Panc1 (cell line): ENCODE data around the gene ADD1. TPM values are rescaled to one million over a fixed set of nuclear protein-coding genes. Genes with fewer than 3 reads are reported as not detected.

Experiments used
- ATAC-seq: fragments of 200-7000 bp; cut with Tn5 transposase; 2 replicates; pipeline ENCODE4 v1.9.1; 2020; ENCODE audit warnings: mild to moderate bottlenecking, moderate library complexity
- BruUV-seq: library from RNA; stranded (reverse); fragments of 400-500 nt; replicated peaks from 2 replicates; lab custom pipeline; 2021; lab: Mats Ljungman, UMichigan
- CTCF ChIA-PET: fragments of 300-600 bp; sonication (Branson Sonifier 250); formaldehyde crosslinking; loops from one replicate; lab custom pipeline; 2022; ENCODE audit warnings: antibody characterized with exemption; lab: Charles Lee
- POLR2A ChIA-PET: fragments of 300-600 bp; sonication (Branson Sonifier 250); formaldehyde crosslinking; loops from one replicate; lab custom pipeline; 2022; ENCODE audit warnings: antibody characterized with exemption; lab: Charles Lee
- DNase-seq: peaks from one replicate; pipeline ENCODE4 v3.0.0-alpha.2; 2010; ENCODE audit warnings: low read depth, low spot score
- H3K27ac ChIP-seq: 2 replicates; pipeline ENCODE4 v1.5.1; 2011; ENCODE audit warnings: mild to moderate bottlenecking, low read length, inconsistent platforms
- H3K27me3 ChIP-seq: fragments of 200-500 bp; sonication (Bioruptor generic); 2 replicates; pipeline ENCODE4 v1.6.0; 2014; ENCODE audit warnings: low read length, inconsistent platforms; ENCODE audit not compliant: control insufficient read depth, insufficient read depth
- H3K36me3 ChIP-seq: fragments of 200-500 bp; sonication (Bioruptor generic); 2 replicates; pipeline ENCODE4 v1.5.1; 2014; ENCODE audit warnings: inconsistent platforms, mild to moderate bottlenecking, low read length, moderate library complexity; ENCODE audit not compliant: control insufficient read depth, insufficient read depth
- H3K4me1 ChIP-seq: 2 replicates; pipeline ENCODE4 v1.5.1; 2011; ENCODE audit warnings: inconsistent platforms, mild to moderate bottlenecking, low read length, moderate library complexity; ENCODE audit not compliant: control insufficient read depth, insufficient read depth
- H3K4me3 ChIP-seq, 2 experiments: 2 replicates each; pipeline ENCODE4 v1.5.1; 2011 to 2012; ENCODE audit warnings: low read depth in 2 of 2, low read length in 2 of 2, mild to moderate bottlenecking in 2 of 2, inconsistent platforms in 1 of 2, moderate library complexity in 1 of 2
- H3K9me3 ChIP-seq: fragments of 200-500 bp; sonication (Bioruptor generic); 2 replicates; pipeline ENCODE4 v1.5.1; 2014; ENCODE audit warnings: low read depth, mild to moderate bottlenecking, inconsistent platforms, low read length, moderate library complexity; ENCODE audit not compliant: control insufficient read depth, insufficient read depth
- POLR2AphosphoS5 ChIP-seq: IDR thresholded peaks from 2 replicates; pipeline ENCODE4 v1.6.1; 2012; ENCODE audit warnings: mild to moderate bottlenecking, low read depth, low read length, moderate library complexity
- REST ChIP-seq, 2 experiments: IDR thresholded peaks; 2 replicates each; pipeline ENCODE4 v1.6.1; 2011 to 2012; ENCODE audit warnings: low read depth in 2 of 2, control low read depth in 1 of 2, low read length in 1 of 2, mild to moderate bottlenecking in 1 of 2, moderate library complexity in 1 of 2; ENCODE audit not compliant: insufficient read depth in 1 of 2
- SIN3A ChIP-seq: IDR thresholded peaks from 2 replicates; pipeline ENCODE4 v1.6.1; 2012; ENCODE audit warnings: low read depth, mild to moderate bottlenecking, low read length, moderate library complexity, borderline replicate concordance; ENCODE audit not compliant: insufficient read depth
- TCF7L2 ChIP-seq: IDR thresholded peaks from 2 replicates; pipeline ENCODE4 v1.6.1; 2011; ENCODE audit warnings: mild to moderate bottlenecking, low read depth, low read length, inconsistent platforms
- in situ Hi-C: cut with HindIII; loops from 2 replicates; pipeline ENCODE4 v1.10.0; 2016; ENCODE audit warnings: low sequenced_read_pairs, low pct_unique_long_range_greater_than_20kb
- intact Hi-C: fragments of 100-400 bp; cut with micrococcal nuclease; formaldehyde crosslinking; loops from one replicate; pipeline ENCODE4 v1.10.0; 2022; ENCODE audit not compliant: unreplicated experiment
- total RNA-seq: library from RNA; stranded (reverse); gene quantifications from one replicate; pipeline ENCODE4 v1.2.1, GENCODE V29; 2021; ENCODE audit not compliant: unreplicated experiment
- TF ChIP-seq, protein P1 (sequence below): fragments of 450-650 bp; IDR thresholded peaks from 2 replicates; pipeline ENCODE4 v1.5.1; 2017; ENCODE audit warnings: mild to moderate bottlenecking

ADD1 gene
- total RNA-seq, 1 experiment from 2014 or later, result 158 TPM

GRCh38 chr4:2940267-2941137, 96.9 kb downstream of the ADD1 start:
- TF ChIP-seq TCF7L2 (no peak), REST (IDR thresholded peaks at IDR 0.05; ENCODE audit: insufficient read depth in 1 of 2, low read depth in 2 of 2, low read length in 1 of 2) (no peak)
- intact Hi-C loops (no loop called here), in situ Hi-C loops (no loop called here)
- Histone ChIP-seq H3K36me3 (peaks cover 6% of the 10 kb centered on the region), H3K4me1 (peaks cover 22% of the 10 kb centered on the region), H3K4me3 (no peak overlapping the region), H3K9me3 (no peaks in the 10 kb centered on the region), H3K27ac (no peak overlapping the region), H3K27me3 (no peaks in the 10 kb centered on the region)
- BruUV-seq, result no TSS peak
- ATAC-seq (no peak), DNase-seq (no peak)
- POLR2A ChIA-PET, result no interaction called here
- CTCF ChIA-PET, result no interaction called here

- DNase-seq (no peak), ATAC-seq (no peak)
- ChIA-PET CTCF (no interaction called here), POLR2A (no interaction called here)
- no TSS peak for BruUV-seq
- Histone ChIP-seq H3K27ac (no peak overlapping the region), H3K4me1 (peaks cover 16% of the 10 kb centered on the region), H3K27me3 (no peaks in the 10 kb centered on the region), H3K9me3 (no peaks in the 10 kb centered on the region), H3K4me3 (no peak overlapping the region), H3K36me3 (peaks cover 6% of the 10 kb centered on the region)
- TF ChIP-seq TCF7L2 (no peak), SIN3A (no peak), POLR2AphosphoS5 (no peak; the same call in 1 of the 2 replicates), REST (IDR thresholded peaks at IDR 0.05; ENCODE audit: insufficient read depth in 1 of 2, low read depth in 2 of 2, low read length in 1 of 2) (no peak)
- TF ChIP-seq, protein P1, sequence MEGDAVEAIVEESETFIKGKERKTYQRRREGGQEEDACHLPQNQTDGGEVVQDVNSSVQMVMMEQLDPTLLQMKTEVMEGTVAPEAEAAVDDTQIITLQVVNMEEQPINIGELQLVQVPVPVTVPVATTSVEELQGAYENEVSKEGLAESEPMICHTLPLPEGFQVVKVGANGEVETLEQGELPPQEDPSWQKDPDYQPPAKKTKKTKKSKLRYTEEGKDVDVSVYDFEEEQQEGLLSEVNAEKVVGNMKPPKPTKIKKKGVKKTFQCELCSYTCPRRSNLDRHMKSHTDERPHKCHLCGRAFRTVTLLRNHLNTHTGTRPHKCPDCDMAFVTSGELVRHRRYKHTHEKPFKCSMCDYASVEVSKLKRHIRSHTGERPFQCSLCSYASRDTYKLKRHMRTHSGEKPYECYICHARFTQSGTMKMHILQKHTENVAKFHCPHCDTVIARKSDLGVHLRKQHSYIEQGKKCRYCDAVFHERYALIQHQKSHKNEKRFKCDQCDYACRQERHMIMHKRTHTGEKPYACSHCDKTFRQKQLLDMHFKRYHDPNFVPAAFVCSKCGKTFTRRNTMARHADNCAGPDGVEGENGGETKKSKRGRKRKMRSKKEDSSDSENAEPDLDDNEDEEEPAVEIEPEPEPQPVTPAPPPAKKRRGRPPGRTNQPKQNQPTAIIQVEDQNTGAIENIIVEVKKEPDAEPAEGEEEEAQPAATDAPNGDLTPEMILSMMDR, result no peak
- in situ Hi-C loops, result no loop called here
- intact Hi-C loops, result no loop called here
These were observed 97.7 kb downstream of the ADD1 start for GRCh38 chr4:2941138-2942036.
